ENCODE measurements around the gene CSRP3.

The CSRP3 gene

GRCh38 chr11:19225123-19225522 is 23.3 kb upstream of the CSRP3 start:
- no peak for DNase-seq

DNA sequence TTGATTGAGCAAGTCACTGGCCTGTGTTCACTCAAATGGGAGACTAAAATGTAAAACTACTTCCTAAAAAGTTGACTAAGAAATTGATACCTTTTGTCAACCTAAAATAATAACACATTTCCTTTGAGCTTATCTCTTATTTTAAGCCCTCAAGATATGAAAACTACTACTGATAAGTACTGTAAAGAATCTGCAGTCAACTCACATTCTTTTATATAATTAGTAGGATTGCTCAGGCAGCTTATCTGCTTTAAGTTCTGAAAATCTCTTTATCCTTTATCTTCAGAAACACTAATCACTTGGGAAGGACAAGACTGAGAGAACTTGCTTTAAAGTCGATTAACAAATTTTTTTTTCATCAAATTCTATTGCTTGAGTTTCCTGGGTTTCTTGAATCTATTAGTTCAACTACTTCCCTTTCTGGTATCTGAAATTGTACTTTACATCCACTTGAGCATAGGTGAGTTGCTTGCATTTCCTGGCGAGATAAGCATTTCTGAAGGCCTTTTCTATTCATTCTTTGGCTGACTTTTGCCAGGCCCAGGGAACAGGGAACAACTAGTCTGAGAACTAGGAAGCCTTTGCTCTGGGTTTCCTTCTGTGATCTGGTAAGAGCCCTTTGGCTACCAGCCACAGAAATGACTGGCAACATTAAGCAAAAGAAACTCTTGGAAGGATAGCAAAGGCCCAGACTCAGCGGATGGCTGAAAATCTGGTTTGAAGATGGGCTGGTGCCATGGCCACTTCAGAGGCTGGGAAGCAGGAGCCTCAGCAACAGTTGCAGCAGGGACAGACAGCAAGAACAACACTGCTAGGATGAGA is 19.3 kb upstream of the CSRP3 start:
- no peak for DNase-seq

DNA sequence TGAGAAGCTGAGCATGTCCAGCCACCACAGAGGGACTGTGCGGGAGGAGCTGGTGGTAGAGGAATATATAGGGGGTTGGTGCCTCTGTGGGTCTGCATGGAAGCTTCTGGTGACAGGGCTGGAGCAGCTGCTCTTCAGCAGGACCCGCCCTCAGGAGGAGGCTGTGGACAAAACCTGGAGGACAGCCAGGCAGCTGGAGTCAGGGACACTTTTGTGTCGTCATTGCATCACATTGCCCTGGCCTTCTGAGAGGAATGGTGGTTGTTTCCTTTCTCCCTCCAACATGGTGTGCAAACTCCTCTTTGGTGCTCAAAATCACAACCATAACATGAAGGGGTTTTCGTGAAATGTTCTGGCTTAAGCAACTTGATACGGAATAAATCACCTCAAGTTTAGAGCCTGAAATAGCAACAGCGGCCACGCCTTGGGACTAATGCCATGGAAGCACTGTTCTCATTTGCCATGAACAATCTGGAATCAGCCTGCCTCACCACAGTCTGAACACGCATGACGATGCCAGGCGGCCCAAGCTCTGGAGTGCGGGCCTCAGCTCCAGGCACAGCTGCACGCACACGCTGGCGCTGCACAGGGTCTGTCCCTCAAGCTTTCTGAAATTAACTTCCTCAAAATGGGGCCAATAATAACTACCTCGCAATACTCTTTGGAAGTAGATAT is 17.1 kb upstream of the CSRP3 start:
- DNase-seq = no peak

DNA sequence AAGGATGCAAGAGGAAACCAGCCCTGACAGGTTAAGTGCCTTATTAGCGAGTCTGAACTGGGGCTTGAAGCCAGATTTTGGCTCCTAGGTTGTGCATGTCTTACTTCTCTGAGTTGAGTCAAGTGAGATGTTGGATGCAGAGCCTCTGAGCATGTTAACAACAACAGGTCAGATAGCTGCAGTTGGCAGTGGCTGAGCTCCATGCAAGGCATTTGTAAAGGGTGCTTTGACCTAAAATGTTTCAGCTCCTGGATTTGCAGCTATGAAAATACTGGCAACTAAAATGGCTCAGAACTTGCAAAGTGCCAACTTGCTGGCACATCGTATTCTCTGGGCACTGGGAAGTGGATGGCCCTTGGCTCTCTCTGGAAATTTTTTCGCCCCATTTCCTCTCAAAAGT is 16.4 kb upstream of the CSRP3 start:
- DNase-seq = no peak

DNA sequence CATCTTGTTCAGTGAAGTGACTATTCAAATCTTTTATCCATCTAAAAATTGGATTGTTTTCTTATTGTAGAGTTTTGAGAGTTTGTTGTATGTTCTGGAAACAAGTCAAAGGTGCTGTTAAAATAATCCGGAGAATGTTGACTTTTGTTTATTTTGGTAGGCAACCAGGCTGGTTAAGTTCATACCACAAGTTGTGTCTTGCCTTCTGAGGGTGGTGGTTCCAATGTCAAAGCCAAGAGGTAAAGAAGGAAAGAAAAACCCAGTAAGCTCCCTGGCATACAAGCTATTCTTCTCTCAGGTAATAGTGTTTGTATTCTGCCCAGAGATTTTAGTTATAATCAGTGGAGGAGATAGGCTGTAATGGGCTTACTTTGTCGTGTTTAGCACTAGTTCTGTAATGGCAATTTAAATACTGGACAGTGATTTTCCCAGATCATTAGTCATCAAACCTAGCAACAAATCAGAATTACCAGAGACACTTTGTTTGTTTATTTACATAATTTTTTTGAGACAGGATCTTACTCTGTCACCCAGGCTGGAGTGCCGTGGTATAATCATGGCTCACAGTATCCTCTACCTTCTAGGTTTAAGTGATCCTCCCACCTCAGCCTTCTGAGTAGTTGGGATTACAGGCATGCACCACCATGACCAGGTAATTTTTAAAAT is 15.1 kb upstream of the CSRP3 start:
- DNase-seq = no peak

GRCh38 chr11:19216021-19216420 is 14.2 kb upstream of the CSRP3 start:
- no peak for DNase-seq

DNA sequence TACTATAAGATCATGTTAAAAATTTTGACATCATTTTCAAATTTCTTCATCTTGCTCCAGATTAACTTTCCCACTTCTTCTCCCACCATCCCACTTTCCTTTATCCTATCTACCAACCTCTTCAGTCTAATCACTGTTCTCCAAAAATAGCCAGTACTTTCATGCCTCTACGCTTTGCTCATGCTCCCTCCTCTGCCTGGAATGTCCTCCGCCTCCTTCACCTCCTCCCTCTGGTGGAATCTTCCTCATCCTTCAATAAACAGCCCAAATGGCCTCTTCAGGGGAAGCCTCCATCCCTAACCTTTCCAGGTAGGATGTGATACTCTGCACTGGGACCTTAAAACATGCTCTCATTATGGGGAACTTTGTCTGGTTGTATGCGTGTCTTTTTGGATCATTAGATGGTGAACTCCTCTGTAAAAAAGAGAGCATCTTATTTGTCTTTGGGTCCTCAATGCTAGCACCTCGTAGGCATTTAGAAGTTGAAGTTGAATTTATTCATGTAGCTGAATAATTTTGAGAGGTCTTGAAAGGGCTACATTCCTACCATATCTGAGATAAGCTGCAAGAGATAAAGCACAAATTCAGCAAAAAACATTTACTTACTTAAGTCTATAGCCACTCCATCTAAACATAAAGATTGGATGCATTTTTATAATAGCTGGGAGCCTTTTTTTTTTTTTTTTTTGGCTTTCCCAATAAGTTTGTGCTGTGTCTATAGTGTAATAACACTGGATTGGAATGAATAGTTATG is 8.0 kb upstream of the CSRP3 start:
- no peak for DNase-seq

- no peak for DNase-seq
Observed at GRCh38 chr11:19208959-19209546, 7.3 kb upstream of the CSRP3 start.

- no peak for DNase-seq
Observed at GRCh38 chr11:19208181-19208580, 6.4 kb upstream of the CSRP3 start.

DNA sequence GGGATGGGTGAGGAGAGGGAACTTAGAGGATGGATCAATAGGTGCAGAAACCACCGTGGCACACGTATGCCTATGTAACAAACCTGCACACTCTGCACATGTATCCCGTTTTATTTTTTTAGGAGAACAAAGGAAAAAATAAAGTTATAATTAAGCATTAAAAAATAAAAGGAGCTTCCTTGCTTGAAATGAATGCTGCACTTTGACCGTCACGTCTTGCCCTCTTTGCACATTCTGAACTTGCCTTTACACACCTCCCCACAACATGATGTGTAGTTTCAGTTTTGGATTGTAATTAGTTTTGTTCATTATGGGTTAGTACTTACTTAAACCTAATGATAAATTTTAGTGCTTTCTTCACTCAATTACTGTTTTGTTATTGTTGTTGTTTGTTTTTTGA is 3.1 kb upstream of the CSRP3 start:
- no peak for DNase-seq

DNA sequence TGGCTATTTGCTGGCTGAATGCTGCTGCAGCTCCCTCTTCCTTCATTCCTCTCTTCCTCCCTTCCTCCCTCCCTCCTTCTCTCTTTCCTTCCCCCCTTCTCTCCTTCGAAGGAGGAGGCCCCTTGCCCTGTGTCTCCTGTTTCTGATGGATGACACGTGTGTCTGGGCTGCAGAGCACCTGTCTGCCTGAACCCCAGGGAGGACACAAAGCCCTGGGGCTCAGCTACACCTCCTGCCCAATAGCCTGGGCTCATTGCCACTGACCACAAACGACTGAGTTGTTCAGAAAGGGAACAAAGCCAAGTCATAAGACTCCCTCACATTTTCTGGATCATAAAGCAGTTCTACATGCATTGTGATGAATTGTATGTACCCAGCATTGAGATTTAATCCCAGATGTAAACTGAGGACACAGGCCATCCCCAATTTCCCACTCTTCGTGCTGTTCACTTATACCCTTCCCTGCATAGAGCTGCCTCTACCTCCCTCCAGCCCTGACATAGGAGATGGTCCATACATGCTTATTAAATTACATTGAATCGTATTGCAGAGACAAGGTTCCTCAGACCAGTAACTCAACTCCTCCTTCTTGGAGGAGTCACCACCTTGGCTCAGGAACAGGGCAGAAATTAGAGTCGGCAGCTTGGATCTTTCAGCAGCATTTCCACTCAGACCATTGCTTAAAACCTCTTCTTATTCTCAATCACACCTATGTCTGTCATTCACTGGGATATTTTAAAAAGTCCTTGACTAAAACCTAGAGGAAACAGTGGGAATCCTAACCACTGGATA is 1.2 kb downstream of the CSRP3 start:
- DNase-seq = no peak

DNA sequence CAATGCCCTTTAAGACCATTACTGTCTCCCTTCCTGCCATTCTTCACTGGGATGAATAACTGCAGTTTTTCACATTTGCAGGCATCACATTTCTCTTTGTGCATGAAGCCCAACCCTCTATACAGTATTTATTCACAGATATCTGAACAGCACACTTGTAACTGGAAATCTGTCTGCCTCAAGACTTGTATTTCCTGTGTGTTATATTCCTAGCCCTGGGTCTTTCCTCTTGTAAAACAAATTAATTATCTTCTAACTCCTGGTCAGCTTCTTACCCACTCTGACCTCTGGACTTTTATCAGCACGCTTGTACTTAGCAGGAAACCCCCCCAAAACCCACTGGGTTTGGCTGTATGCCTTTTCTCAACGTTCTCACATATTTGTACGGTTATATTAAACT is 2.0 kb downstream of the CSRP3 start:
- DNase-seq = no peak

- DNase-seq = no peak
Observed at GRCh38 chr11:19199048-19199447, 2.7 kb downstream of the CSRP3 start.

DNA sequence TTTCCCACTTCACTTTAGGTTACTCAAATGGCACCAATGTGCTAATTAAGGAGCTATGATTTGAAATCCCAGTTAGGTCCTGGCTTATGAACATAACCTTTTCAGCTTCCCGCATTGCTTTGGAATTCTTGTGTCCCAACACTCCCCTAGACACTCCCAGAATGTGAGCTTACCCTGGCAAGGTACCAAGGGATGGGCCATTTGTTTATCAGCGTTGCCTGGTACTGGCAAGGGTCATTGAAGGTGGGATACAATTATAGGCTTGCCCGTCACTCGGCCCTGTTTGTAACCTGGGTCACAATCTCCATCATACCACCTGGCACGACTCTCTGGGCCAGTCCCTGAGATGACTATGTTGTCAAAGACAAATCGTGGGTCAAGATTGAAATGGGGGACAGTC is 5.4 kb downstream of the CSRP3 start:
- no peak for DNase-seq

DNA sequence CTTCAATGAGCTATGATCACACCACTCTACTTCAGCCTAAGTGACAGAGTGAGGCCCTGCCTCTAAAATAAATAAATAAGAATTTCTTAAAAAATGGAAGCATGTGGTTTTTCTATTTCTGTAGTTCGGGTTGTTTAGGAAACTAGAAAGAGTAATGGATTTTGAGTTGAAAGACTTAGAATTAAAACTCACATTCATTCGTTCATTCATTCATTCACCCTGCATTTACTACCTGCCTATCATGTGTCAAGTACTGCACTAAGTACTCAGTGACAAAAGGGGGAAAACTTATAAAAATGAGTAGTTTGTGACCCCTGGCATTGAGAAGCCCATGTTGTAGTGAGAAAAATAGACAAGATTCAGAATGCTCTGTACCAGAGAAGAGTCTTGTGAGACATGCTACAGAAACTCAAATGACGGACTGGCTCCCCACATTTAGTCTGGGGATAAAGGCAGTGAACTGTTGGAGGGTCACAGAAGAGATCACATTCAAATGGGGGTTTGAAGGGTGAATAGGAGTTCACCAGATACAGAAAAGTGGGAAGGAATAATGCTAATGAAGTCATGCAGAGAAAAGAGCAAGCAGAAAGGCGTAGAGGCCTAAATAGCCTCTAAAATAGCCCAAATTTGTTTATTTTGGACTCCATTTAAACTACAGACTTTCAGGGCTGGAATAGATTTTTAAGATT is 7.0 kb downstream of the CSRP3 start:
- DNase-seq = no peak

DNA sequence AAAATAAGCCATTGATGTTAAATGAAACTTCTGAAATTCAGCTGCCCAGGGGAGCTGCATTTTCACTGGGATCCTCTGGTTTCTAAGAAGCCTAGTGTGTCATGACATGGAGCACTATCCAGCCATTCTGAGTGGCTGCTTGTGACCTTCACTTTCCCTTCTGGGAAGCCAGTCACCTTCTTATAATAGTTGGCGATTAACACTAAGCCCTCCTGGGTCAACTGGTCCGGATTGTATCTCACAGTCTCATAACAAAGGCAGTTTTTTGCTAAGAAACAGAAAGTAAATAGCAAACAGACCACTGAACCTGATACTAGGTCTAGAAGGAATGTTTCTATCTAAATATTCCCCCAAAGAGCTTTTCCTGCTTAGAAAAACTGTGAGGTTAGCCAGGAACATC is 7.9 kb downstream of the CSRP3 start:
- no peak for DNase-seq

DNA sequence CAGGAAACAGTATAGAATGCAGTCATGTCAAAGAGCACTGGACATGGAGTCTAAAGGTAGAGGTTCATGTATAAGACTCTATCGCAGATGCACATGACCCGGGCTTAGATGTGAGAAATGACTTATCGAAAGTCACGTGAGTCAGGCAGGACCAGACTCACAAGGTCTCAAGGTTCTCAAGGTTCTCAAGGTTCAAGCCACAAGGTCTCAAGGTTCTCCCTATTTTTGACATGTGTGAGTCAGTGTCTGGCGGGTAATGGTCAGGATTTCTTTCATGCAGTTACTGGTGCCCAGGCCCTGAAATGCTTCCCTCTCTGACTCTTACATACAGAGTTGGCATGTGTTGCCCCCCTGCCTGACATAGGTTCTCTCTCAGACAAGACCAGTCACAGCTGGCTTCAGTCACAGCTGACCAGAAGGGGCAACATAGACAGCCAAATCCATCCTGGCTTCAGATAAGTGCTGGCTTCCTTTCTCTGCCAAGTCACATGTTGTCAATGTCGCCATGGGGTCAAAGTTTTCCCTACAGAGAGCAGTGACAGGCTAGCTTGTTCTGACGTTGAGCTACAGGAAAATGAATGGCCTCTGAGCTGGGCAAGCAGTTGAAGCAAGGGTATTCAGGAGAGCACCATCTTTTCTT is 10.1 kb downstream of the CSRP3 start:
- no peak for DNase-seq

DNA sequence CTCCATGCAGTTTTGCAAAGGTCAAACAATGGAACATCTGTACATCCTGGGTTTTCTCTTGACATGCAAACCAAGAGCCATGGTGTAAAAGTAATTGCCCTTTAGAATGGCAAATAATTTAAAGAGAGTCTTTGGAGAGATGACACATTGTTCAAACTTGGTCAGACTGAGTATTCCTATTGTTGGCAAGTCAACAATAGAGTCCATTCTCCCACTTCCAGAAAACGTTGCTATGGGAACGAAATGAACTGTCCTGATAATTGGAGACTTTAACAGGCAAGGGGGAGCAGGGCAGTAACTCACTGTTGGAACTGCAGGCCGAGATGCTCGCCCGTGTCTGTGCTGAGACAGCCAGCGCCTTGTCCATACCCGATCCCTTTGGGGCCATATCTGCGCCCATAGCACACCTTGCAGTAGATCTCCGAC is 13.9 kb downstream of the CSRP3 start:
- no peak for DNase-seq

DNA sequence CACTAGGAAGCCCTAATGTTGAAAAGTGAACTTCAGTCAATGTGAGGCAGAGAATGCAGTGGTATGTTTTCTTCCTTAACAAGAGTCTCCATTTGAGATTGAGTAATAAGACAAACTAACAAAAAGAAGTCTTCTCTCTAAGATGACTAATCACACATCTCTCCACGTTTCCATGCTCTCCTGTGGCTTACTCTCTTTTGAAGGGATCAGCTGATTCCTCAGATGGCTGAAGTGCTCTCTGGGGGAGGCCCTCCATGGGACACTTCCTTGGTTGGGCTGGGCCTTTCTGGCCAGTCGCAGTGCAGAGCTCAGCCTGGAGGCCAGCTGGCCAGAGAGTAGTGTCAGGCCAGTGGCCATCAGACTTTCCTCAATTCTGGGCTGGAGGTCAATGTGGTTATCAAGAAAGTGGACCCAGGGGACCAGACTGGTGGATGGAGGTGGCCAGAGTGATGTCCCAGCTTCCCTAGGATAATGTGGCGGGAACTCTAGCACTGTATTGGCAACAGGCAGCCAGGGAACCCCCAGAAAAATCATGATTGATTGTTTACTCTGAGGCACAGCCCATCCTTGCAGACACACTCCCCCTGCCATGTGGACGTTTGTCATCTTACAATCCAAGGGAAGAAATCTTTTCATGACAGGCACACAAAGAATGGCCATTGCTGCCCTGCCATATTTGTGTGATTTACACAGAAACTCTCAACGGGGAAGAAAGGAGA is 14.5 kb downstream of the CSRP3 start:
- no peak for DNase-seq

GRCh38 chr11:19185516-19186052 is 16.2 kb downstream of the CSRP3 start:
- DNase-seq = no peak
